ENCODE data around the gene ABCA7. TPM values are rescaled to one million over a fixed set of nuclear protein-coding genes. Genes with fewer than 3 reads are reported as not detected.

Gene ABCA7
- total RNA-seq, 1 donor from 2014 or later = 110 TPM

DNA sequence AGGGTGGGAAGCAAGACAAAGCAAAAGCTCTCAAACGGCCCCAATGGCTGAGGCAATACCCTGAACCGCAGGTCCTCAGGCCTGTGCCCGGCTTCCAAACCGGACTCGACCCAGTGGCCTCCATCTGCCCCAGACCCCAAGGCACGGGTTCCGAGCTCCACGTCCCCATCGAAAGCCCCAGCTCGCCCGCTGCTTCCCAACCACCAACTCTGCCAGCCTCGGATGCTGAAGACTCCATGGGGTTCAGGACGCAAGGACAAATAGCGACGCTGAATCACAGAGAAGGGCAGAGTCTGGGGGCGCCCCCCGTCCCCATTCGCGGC lies 54.7 kb downstream of the ABCA7 start:
- Mint-ChIP-seq H3K27me3 (ENCODE audit: unreplicated experiment) (peaks cover 7% of the 10 kb centered on the region), H3K27ac (ENCODE audit: unreplicated experiment) (peak overlapping the region; percentile 85), H3K36me3 (ENCODE audit: unreplicated experiment) (no peaks in the 10 kb centered on the region), H3K4me3 (ENCODE audit: unreplicated experiment) (peak overlapping the region; percentile 91), H3K4me1 (ENCODE audit: low read depth, unreplicated experiment) (peaks cover 3% of the 10 kb centered on the region), H3K9me3 (ENCODE audit: unreplicated experiment) (peaks cover 7% of the 10 kb centered on the region)
- TF ChIP-seq, protein P1, sequence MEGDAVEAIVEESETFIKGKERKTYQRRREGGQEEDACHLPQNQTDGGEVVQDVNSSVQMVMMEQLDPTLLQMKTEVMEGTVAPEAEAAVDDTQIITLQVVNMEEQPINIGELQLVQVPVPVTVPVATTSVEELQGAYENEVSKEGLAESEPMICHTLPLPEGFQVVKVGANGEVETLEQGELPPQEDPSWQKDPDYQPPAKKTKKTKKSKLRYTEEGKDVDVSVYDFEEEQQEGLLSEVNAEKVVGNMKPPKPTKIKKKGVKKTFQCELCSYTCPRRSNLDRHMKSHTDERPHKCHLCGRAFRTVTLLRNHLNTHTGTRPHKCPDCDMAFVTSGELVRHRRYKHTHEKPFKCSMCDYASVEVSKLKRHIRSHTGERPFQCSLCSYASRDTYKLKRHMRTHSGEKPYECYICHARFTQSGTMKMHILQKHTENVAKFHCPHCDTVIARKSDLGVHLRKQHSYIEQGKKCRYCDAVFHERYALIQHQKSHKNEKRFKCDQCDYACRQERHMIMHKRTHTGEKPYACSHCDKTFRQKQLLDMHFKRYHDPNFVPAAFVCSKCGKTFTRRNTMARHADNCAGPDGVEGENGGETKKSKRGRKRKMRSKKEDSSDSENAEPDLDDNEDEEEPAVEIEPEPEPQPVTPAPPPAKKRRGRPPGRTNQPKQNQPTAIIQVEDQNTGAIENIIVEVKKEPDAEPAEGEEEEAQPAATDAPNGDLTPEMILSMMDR (IDR thresholded peaks at IDR 0.05; ENCODE audit: partially characterized antibody, unreplicated experiment) = no peak
- no peak for DNase-seq

DNA sequence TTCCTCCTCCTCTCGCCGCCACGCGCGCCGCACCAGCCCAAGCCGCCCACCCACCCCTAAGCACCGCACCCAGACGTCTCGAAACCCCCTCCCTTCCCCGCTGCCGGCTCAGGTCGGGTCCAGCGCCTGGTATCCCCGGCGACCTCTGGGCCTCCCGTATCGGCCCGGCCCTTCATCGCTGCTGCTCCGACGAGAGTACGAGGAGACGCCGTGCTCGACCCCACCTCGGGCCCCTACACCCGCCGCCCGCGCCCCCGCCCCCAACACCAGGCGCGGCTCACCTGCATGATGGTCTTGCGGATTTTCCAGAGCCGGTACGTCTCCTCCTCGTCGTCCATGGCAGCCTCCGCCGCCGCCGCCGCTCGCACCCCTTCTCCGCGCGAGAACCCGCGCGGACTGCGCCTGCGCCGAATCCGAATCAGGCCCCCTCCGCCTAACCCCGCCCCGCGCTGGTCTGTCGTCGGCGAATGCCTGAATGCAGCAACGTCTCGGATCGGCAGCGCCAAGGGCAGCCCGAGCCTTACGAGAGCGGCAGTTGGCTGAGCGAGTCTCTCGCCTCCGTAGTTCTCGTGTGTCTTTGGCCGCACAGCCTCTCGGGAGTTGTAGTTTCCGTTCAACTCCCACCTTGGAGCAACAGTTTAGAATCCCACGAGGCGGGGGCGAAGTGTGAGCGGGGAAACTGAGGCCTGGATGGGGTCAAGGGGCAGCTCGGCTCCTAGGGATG lies 55.2 kb downstream of the ABCA7 start, which contains the start of gene POLR2E:
Gene POLR2E, minus strand, starts transcription at position 398 of the 724 bp plus-strand sequence. Its CDS starts 60 bp downstream, at position 338.
- peaks cover 7% of the 10 kb centered on the region for H3K27me3 Mint-ChIP-seq (ENCODE audit: unreplicated experiment)
- TF ChIP-seq, protein P1 (IDR thresholded peaks at IDR 0.05; ENCODE audit: partially characterized antibody, unreplicated experiment) = no peak
- H3K36me3 Mint-ChIP-seq (ENCODE audit: unreplicated experiment) = no peaks in the 10 kb centered on the region

DNA sequence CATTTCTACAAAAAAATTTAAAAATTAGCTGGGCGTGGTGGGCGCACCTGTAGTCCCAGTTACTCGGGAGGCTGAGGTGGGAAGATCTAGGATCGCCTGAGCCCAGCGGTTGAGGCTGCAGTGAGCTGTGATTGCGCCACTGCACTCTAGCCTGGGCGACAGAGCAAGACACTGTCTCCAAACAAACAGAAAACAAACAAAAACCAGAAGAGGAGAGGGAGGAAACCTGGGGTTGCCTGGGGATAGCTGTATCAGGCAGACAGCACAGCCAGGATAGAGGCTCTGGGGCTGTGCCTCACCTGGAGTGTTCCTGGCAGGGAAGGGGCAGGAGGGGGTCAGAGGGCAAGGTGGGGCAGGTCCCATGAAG lies 57.9 kb downstream of the ABCA7 start:
- Mint-ChIP-seq H3K27ac (ENCODE audit: unreplicated experiment) (no peak overlapping the region), H3K36me3 (ENCODE audit: unreplicated experiment) (no peaks in the 10 kb centered on the region), H3K4me1 (ENCODE audit: low read depth, unreplicated experiment) (peaks cover 3% of the 10 kb centered on the region), H3K4me3 (ENCODE audit: unreplicated experiment) (peak overlapping the region; percentile 46), H3K27me3 (ENCODE audit: unreplicated experiment) (peaks cover 7% of the 10 kb centered on the region), H3K9me3 (ENCODE audit: unreplicated experiment) (peaks cover 9% of the 10 kb centered on the region)
- no peak for DNase-seq
- TF ChIP-seq, protein P1 (IDR thresholded peaks at IDR 0.05; ENCODE audit: partially characterized antibody, unreplicated experiment) = no peak

More for the DNA sequence above, 55.2 kb downstream of the ABCA7 start, which contains the start of gene POLR2E:
- peak; percentile 98 for DNase-seq
- Mint-ChIP-seq H3K4me3 (ENCODE audit: unreplicated experiment) (peak within 1 kb of the TSS; percentile 91), H3K9me3 (ENCODE audit: unreplicated experiment) (peaks cover 7% of the 10 kb centered on the region), H3K4me1 (ENCODE audit: low read depth, unreplicated experiment) (peaks cover 3% of the 10 kb centered on the region), H3K27ac (ENCODE audit: unreplicated experiment) (peak within 1 kb of the TSS; percentile 85)

DNA sequence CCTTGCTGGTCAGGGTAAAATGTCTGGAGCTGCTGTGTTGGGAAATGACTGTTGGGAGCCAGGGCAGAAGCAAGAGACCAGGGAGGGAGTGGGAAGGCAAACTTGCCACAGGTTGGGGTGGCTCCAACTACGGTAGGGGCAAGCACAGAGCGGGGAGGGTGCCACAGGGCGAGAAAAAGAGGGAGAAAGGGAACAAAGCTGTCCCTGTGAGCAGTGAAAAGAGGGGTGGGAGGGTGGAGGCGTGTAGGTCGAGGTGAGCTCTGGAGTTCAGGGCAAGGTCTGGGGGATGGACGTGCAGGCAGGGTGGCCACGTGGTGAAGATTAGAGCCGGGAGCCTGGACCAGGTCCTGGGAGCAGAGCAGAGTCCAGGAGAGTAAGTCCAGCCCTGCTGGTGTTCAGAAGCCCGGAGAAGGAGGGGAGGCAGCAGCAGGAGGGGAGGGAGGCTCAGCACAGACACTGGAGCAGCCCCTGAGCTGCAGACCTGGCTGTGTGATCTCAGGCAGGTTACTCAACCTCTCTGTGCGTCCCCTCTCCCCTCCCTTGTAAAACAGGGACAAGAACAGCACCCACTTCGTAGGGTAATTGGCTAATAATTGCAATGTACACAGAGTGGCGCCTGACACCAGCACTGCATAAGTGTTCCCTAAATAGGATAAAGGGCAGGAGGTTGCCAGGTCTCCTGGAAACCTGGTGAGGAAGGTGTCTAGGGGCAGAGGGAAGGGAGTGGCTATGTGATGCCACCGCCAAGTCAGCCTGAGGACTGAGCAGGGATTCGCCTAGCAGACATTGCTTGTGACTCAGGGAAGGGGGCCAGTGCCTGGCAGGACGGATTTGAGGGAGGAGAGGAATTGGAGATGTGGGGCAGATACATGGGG lies 58.5 kb downstream of the ABCA7 start:
- TF ChIP-seq, protein P1 (IDR thresholded peaks at IDR 0.05; ENCODE audit: partially characterized antibody, unreplicated experiment) = no peak
- H3K4me3 Mint-ChIP-seq (ENCODE audit: unreplicated experiment) = no peak overlapping the region
- H3K27ac Mint-ChIP-seq (ENCODE audit: unreplicated experiment) = no peak overlapping the region
- H3K36me3 Mint-ChIP-seq (ENCODE audit: unreplicated experiment) = no peaks in the 10 kb centered on the region
- H3K9me3 Mint-ChIP-seq (ENCODE audit: unreplicated experiment) = peaks cover 12% of the 10 kb centered on the region
- H3K4me1 Mint-ChIP-seq (ENCODE audit: low read depth, unreplicated experiment) = peaks cover 3% of the 10 kb centered on the region
- peaks cover 7% of the 10 kb centered on the region for H3K27me3 Mint-ChIP-seq (ENCODE audit: unreplicated experiment)
- DNase-seq = no peak

DNA sequence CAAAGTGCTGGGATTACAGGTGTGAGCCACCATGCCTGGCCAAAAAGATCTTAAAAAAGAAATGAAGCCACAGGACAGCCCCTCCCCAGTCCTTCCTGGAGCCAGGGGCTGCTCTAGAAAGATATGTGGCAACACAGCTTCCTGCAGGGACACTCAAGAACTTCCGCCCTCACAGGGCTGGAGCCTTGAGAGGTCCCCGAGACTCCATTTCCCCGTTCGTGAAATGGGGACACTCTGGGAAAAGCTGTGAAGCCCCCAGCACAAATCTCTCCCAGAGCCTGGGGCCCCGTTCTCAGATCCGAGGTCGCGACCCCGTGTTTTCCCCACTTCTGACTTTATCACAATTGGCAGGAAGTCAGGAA lies 61.4 kb downstream of the ABCA7 start:
- no peaks in the 10 kb centered on the region for H3K4me1 Mint-ChIP-seq (ENCODE audit: low read depth, unreplicated experiment)

More for the DNA sequence above, 61.4 kb downstream of the ABCA7 start:
- no peaks in the 10 kb centered on the region for H3K27me3 Mint-ChIP-seq (ENCODE audit: unreplicated experiment)
- TF ChIP-seq, protein P1 (IDR thresholded peaks at IDR 0.05; ENCODE audit: partially characterized antibody, unreplicated experiment) = no peak
- peaks cover 8% of the 10 kb centered on the region for H3K9me3 Mint-ChIP-seq (ENCODE audit: unreplicated experiment)
- no peak overlapping the region for H3K27ac Mint-ChIP-seq (ENCODE audit: unreplicated experiment)
- no peak overlapping the region for H3K4me3 Mint-ChIP-seq (ENCODE audit: unreplicated experiment)
- no peaks in the 10 kb centered on the region for H3K36me3 Mint-ChIP-seq (ENCODE audit: unreplicated experiment)
- no peak for DNase-seq
